Esophagus squamous epithelium (tissue), 4 donors: ENCODE measurements around the gene RUNX1.

Experiments used
- CTCF ChIP-seq, 6 experiments: fragments of 450-650 bp in 4 of 6; fragments of 200-600 bp in 2 of 6; sonication (generic) in 2 of 6; IDR thresholded peaks; one replicate each; pipeline ENCODE4 v1.5.1; 2016 to 2019; ENCODE audit warnings: antibody characterized with exemption in 6 of 6, mild to moderate bottlenecking in 4 of 6, moderate library complexity in 4 of 6
- POLR2A ChIP-seq, 4 donors: fragments of 450-650 bp; IDR thresholded peaks; one replicate each; pipeline ENCODE4 v1.6.1; 2017; ENCODE audit warnings: antibody characterized with exemption in 4 of 4, mild to moderate bottlenecking in 4 of 4, moderate library complexity in 3 of 4

GRCh38 chr21:34885125-34885524, 164.0 kb downstream of the RUNX1 start:
- no peak for TF ChIP-seq CTCF (IDR thresholded peaks at IDR 0.05)
- no peak for TF ChIP-seq POLR2A (IDR thresholded peaks at IDR 0.05)
